ENCODE measurements around the gene NT5C1B. TPM values are rescaled to one million over a fixed set of nuclear protein-coding genes. Genes with fewer than 3 reads are reported as not detected.

Gene NT5C1B
- total RNA-seq, 4 donors from 2014 or later = not detected

DNA sequence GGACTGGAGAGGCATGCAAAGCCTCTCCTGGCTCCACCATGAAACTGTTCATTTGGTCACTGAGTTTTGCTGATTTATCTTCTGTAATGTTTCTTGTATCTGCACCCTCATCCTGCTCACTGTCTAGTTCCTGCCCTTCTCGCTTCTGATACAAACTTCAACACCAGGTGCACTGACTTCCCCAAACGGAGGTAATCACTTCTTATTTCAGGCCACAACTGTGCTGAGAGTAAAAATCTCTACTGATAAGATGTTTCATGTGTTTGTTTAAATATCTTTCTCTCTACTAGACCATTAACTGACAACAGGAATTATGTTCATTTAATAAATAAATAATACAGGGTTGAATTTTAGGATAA lies 10.9 kb upstream of the NT5C1B start:
- TF ChIP-seq, protein P1, sequence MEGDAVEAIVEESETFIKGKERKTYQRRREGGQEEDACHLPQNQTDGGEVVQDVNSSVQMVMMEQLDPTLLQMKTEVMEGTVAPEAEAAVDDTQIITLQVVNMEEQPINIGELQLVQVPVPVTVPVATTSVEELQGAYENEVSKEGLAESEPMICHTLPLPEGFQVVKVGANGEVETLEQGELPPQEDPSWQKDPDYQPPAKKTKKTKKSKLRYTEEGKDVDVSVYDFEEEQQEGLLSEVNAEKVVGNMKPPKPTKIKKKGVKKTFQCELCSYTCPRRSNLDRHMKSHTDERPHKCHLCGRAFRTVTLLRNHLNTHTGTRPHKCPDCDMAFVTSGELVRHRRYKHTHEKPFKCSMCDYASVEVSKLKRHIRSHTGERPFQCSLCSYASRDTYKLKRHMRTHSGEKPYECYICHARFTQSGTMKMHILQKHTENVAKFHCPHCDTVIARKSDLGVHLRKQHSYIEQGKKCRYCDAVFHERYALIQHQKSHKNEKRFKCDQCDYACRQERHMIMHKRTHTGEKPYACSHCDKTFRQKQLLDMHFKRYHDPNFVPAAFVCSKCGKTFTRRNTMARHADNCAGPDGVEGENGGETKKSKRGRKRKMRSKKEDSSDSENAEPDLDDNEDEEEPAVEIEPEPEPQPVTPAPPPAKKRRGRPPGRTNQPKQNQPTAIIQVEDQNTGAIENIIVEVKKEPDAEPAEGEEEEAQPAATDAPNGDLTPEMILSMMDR (IDR thresholded peaks at IDR 0.05; ENCODE audit: low read depth) = no peak

DNA sequence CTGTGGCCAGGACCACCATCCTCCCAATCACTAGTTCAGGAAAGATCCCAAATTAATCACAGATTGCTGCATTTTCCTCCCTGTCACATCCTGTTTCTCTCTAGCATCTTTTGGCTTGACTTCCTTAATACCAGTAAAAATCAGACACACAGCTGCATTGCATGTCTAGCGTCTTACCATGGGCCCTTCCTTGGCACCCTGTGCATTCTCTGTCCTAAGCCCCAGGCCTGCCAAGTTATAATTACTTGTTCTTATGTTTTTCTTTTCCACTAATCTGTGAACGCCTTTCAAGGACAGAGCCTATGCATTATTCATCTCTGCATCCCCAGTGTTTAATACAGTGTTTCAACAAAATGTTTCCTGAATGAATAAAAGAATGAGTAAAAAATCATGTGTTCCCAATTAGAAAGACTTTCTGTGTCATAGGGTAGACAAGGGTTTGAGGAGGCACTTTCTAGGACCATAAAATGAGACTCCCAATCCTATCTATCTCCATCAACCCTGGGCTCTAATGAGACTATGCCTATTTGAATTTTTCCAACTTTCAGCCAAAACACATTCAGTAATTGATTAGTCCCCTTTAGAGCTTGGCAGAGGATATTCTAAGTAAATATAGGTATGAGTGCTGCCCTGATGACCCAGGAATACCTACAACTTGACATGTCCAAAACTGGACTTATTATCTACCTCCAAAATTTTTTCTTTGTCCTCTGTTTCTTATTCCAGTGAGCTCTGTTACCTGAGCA lies 10.3 kb upstream of the NT5C1B start:
- TF ChIP-seq, protein P1 (IDR thresholded peaks at IDR 0.05; ENCODE audit: low read depth) = no peak

DNA sequence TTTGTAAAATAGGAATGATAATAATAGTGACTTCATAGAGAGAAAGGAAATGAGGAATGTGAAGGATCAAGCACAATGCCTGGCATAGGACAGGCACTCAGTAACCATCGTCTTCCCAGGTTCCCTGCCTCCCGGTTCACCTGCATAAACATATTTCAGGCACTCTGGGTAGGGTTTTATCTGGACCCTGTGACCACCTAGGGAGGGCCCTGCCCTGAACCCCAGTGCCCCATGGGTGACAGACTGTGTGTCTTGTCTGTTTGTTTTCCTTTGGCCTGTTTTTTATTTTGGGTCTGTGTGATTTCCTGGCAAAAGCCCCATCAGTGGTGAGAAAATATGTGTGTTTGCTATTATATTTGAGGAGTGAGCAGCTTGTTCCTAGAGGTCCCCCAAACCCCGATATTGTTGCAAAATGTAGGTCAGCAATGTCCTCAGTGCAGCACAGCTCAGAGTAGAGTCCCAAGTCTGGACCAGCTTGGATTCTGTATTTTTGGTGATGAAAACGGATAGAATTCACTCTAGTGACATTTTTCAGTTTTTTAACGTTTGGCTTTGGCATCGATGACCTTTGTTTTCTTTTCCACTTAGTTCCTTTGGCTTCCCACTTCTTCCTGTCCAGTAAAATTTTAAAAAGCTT lies 9.6 kb upstream of the NT5C1B start:
- TF ChIP-seq, protein P1 (IDR thresholded peaks at IDR 0.05; ENCODE audit: low read depth) = no peak

DNA sequence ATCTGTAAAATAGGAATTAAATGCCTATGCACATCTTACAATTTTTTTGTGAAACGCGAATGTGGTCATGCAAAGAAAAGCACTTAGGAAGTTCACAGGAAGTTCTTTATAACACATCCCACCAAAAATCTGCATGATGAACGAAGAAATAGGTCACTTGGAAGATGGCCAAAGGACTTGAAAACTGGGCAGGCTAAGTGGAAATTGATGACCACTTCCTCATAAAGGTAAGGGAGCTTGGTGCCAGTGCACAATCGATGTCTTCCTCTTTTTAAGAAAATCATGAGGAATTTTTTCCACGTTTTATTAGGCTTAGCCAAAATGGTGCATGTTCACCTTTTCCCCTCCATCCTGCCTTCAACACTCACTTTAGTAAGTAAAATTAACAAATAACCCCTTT lies 8.2 kb upstream of the NT5C1B start:
- TF ChIP-seq, protein P1 (IDR thresholded peaks at IDR 0.05; ENCODE audit: low read depth) = no peak

DNA sequence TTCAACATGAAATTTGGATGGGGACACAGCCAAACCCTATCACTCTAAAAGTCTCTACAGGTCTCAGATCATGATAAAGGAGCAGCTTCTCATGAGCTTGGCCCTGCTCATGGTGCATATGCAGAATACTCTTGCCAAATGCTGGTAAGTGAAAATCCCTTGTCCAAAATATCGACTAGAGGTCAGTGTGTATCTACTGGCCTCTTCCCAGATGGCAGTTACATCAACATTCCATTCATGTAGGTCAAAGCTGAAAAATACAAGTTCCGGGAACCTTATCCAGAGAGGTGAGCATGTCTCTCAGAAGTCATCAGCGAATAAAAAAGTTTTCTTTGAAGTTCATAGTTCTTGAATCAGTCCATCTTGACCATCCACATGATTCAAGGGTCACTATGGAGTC lies 7.6 kb upstream of the NT5C1B start:
- TF ChIP-seq, protein P1 (IDR thresholded peaks at IDR 0.05; ENCODE audit: low read depth) = no peak

DNA sequence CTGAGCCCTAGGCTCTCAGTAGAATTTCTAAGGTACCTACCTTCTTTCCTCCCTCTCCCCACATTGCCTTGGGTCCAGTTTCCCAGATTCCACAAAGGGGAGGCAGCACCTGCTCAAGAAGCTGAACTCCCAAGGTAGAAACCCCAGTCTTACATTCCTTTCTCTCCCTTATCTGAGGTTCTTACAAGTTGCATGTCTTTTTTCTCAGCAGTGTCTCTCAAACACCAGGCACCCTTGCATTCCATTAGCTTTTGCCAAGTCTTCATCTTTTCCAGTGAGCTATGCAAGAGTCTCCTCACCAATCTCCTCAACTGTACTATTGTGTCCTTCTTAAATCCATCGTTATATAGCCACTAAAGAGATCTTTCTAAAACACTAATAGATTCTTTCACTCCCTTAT lies 4.1 kb upstream of the NT5C1B start:
- TF ChIP-seq, protein P1 (IDR thresholded peaks at IDR 0.05; ENCODE audit: low read depth) = no peak

DNA sequence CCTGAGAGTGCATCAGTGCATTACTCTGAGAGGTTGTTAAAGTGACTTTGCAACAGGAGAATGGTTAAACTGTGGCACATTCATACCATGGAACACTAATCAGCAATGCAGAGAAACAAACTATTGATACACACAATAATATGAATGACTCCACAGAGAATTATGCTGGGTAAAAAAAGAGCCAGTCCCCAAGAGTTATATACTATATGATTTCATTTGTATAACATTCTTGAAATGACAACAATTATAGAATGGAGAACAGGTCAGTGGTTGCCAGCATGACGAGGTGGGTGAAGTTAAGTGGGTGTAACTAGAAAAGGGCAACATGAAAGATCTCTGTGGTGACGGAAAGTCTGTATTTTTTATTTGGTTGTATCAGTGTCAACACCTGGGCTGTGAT lies 3.0 kb upstream of the NT5C1B start:
- TF ChIP-seq, protein P1 (IDR thresholded peaks at IDR 0.05; ENCODE audit: low read depth) = no peak

Data from subcutaneous adipose tissue (tissue), 4 donors.